Measurements from ENCODE around the gene C10orf90. TPM values are rescaled to one million over a fixed set of nuclear protein-coding genes. Genes with fewer than 3 reads are reported as not detected.

Gene C10orf90
- polyA plus RNA-seq, 4 donors: not detected

GRCh38 chr10:126684171-126684745 lies 13.8 kb upstream of the C10orf90 start:
- Histone ChIP-seq H3K27me3 (ENCODE audit: control insufficient read depth in 3 of 3, insufficient read depth in 3 of 3, low read length in 3 of 3) (no peaks in the 10 kb centered on the region), H3K27ac (ENCODE audit: low read depth in 1 of 3, low read length in 2 of 3) (no peak overlapping the region), H3K4me3 (ENCODE audit: low read depth in 1 of 3, low read length in 3 of 3) (no peak overlapping the region), H3K9me3 (ENCODE audit: control insufficient read depth in 2 of 2, insufficient read depth in 1 of 2, low read depth in 1 of 2, low read length in 1 of 2) (no peaks in the 10 kb centered on the region), H3K4me1 (ENCODE audit: control insufficient read depth in 3 of 3, insufficient read depth in 2 of 3, low read depth in 1 of 3, low read length in 2 of 3) (no peaks in the 10 kb centered on the region), H3K36me3 (ENCODE audit: control insufficient read depth in 3 of 3, insufficient read depth in 2 of 3, low read depth in 1 of 3, low read length in 3 of 3) (no peaks in the 10 kb centered on the region)
- no peak for DNase-seq
- no peak for FAIRE-seq
- 64 to 88% (median 81%) methylated on average over 3 of the region's 3 CpGs for WGBS, 3 donors

GRCh38 chr10:126683466-126683865 lies 13.0 kb upstream of the C10orf90 start:
- Histone ChIP-seq H3K4me1 (ENCODE audit: control insufficient read depth in 3 of 3, insufficient read depth in 2 of 3, low read depth in 1 of 3, low read length in 2 of 3) (no peaks in the 10 kb centered on the region), H3K27ac (ENCODE audit: low read depth in 1 of 3, low read length in 2 of 3) (no peak overlapping the region), H3K36me3 (ENCODE audit: control insufficient read depth in 3 of 3, insufficient read depth in 2 of 3, low read depth in 1 of 3, low read length in 3 of 3) (no peaks in the 10 kb centered on the region), H3K9me3 (ENCODE audit: control insufficient read depth in 2 of 2, insufficient read depth in 1 of 2, low read depth in 1 of 2, low read length in 1 of 2) (no peaks in the 10 kb centered on the region), H3K27me3 (ENCODE audit: control insufficient read depth in 3 of 3, insufficient read depth in 3 of 3, low read length in 3 of 3) (no peaks in the 10 kb centered on the region), H3K4me3 (ENCODE audit: low read depth in 1 of 3, low read length in 3 of 3) (no peak overlapping the region)
- FAIRE-seq: no peak
- WGBS, 3 donors: 50 to 69% (median 68%) methylated on average over 1 of the region's 1 CpG
- no peak for DNase-seq

- no peaks in the 10 kb centered on the region for H3K9me3 ChIP-seq (ENCODE audit: control insufficient read depth in 2 of 2, insufficient read depth in 1 of 2, low read depth in 1 of 2, low read length in 1 of 2)
- WGBS, 3 donors: 91 to 92% (median 92%) methylated on average over 7 of the region's 7 CpGs
- FAIRE-seq (no peak), DNase-seq (no peak)
- no peak overlapping the region for H3K4me3 ChIP-seq (ENCODE audit: low read depth in 1 of 3, low read length in 3 of 3)
- H3K4me1 ChIP-seq (ENCODE audit: control insufficient read depth in 3 of 3, insufficient read depth in 2 of 3, low read depth in 1 of 3, low read length in 2 of 3): no peaks in the 10 kb centered on the region
- no peak overlapping the region for H3K27ac ChIP-seq (ENCODE audit: low read depth in 1 of 3, low read length in 2 of 3)
- no peaks in the 10 kb centered on the region for H3K27me3 ChIP-seq (ENCODE audit: control insufficient read depth in 3 of 3, insufficient read depth in 3 of 3, low read length in 3 of 3)
- H3K36me3 ChIP-seq (ENCODE audit: control insufficient read depth in 3 of 3, insufficient read depth in 2 of 3, low read depth in 1 of 3, low read length in 3 of 3): no peaks in the 10 kb centered on the region
Measured at GRCh38 chr10:126675656-126676438, 5.4 kb upstream of the C10orf90 start.

- H3K4me1 ChIP-seq (ENCODE audit: control insufficient read depth in 3 of 3, insufficient read depth in 2 of 3, low read depth in 1 of 3, low read length in 2 of 3): no peaks in the 10 kb centered on the region
- H3K4me3 ChIP-seq (ENCODE audit: low read depth in 1 of 3, low read length in 3 of 3): no peak overlapping the region
- DNase-seq: no peak
- no peaks in the 10 kb centered on the region for H3K9me3 ChIP-seq (ENCODE audit: control insufficient read depth in 2 of 2, insufficient read depth in 1 of 2, low read depth in 1 of 2, low read length in 1 of 2)
- no peak overlapping the region for H3K27ac ChIP-seq (ENCODE audit: low read depth in 1 of 3, low read length in 2 of 3)
- 70 to 81% (median 77%) methylated on average over 6 of the region's 6 CpGs for WGBS, 3 donors
- no peaks in the 10 kb centered on the region for H3K27me3 ChIP-seq (ENCODE audit: control insufficient read depth in 3 of 3, insufficient read depth in 3 of 3, low read length in 3 of 3)
- no peaks in the 10 kb centered on the region for H3K36me3 ChIP-seq (ENCODE audit: control insufficient read depth in 3 of 3, insufficient read depth in 2 of 3, low read depth in 1 of 3, low read length in 3 of 3)
- no peak for FAIRE-seq
Measured at GRCh38 chr10:126674741-126675515, 4.4 kb upstream of the C10orf90 start.

GRCh38 chr10:126673565-126673964 lies 3.1 kb upstream of the C10orf90 start:
- 76 to 88% (median 76%) methylated on average over 3 of the region's 3 CpGs for WGBS, 3 donors
- no peaks in the 10 kb centered on the region for H3K36me3 ChIP-seq (ENCODE audit: control insufficient read depth in 3 of 3, insufficient read depth in 2 of 3, low read depth in 1 of 3, low read length in 3 of 3)
- H3K4me3 ChIP-seq (ENCODE audit: low read depth in 1 of 3, low read length in 3 of 3): no peak overlapping the region
- no peak overlapping the region for H3K27ac ChIP-seq (ENCODE audit: low read depth in 1 of 3, low read length in 2 of 3)
- no peaks in the 10 kb centered on the region for H3K4me1 ChIP-seq (ENCODE audit: control insufficient read depth in 3 of 3, insufficient read depth in 2 of 3, low read depth in 1 of 3, low read length in 2 of 3)
- no peaks in the 10 kb centered on the region for H3K27me3 ChIP-seq (ENCODE audit: control insufficient read depth in 3 of 3, insufficient read depth in 3 of 3, low read length in 3 of 3)
- DNase-seq: no peak
- no peak for FAIRE-seq
- no peaks in the 10 kb centered on the region for H3K9me3 ChIP-seq (ENCODE audit: control insufficient read depth in 2 of 2, insufficient read depth in 1 of 2, low read depth in 1 of 2, low read length in 1 of 2)

GRCh38 chr10:126671402-126671975 lies 996 bp upstream of the C10orf90 start:
- DNase-seq: no peak
- Histone ChIP-seq H3K27ac (ENCODE audit: low read depth in 1 of 3, low read length in 2 of 3) (no peak overlapping the region), H3K4me3 (ENCODE audit: low read depth in 1 of 3, low read length in 3 of 3) (no peak overlapping the region), H3K4me1 (ENCODE audit: control insufficient read depth in 3 of 3, insufficient read depth in 2 of 3, low read depth in 1 of 3, low read length in 2 of 3) (no peaks in the 10 kb centered on the region), H3K9me3 (ENCODE audit: control insufficient read depth in 2 of 2, insufficient read depth in 1 of 2, low read depth in 1 of 2, low read length in 1 of 2) (no peaks in the 10 kb centered on the region), H3K36me3 (ENCODE audit: control insufficient read depth in 3 of 3, insufficient read depth in 2 of 3, low read depth in 1 of 3, low read length in 3 of 3) (no peaks in the 10 kb centered on the region), H3K27me3 (ENCODE audit: control insufficient read depth in 3 of 3, insufficient read depth in 3 of 3, low read length in 3 of 3) (no peaks in the 10 kb centered on the region)
- FAIRE-seq: no peak
- WGBS, 3 donors: 47 to 53% (median 51%) methylated on average over 3 of the region's 3 CpGs

GRCh38 chr10:126670895-126671261 lies 385 bp upstream of the C10orf90 start:
- no peaks in the 10 kb centered on the region for H3K9me3 ChIP-seq (ENCODE audit: control insufficient read depth in 2 of 2, insufficient read depth in 1 of 2, low read depth in 1 of 2, low read length in 1 of 2)
- WGBS, 3 donors: 55 to 65% (median 58%) methylated on average over 7 of the region's 7 CpGs
- no peaks in the 10 kb centered on the region for H3K4me1 ChIP-seq (ENCODE audit: control insufficient read depth in 3 of 3, insufficient read depth in 2 of 3, low read depth in 1 of 3, low read length in 2 of 3)
- no peak for FAIRE-seq
- H3K36me3 ChIP-seq (ENCODE audit: control insufficient read depth in 3 of 3, insufficient read depth in 2 of 3, low read depth in 1 of 3, low read length in 3 of 3): no peaks in the 10 kb centered on the region
- DNase-seq: no peak
- H3K4me3 ChIP-seq (ENCODE audit: low read depth in 1 of 3, low read length in 3 of 3): no peak overlapping the region
- H3K27me3 ChIP-seq (ENCODE audit: control insufficient read depth in 3 of 3, insufficient read depth in 3 of 3, low read length in 3 of 3): no peaks in the 10 kb centered on the region
- no peak overlapping the region for H3K27ac ChIP-seq (ENCODE audit: low read depth in 1 of 3, low read length in 2 of 3)

- Histone ChIP-seq H3K4me1 (ENCODE audit: control insufficient read depth in 3 of 3, insufficient read depth in 2 of 3, low read depth in 1 of 3, low read length in 2 of 3) (no peaks in the 10 kb centered on the region), H3K27ac (ENCODE audit: low read depth in 1 of 3, low read length in 2 of 3) (no peak overlapping the region), H3K9me3 (ENCODE audit: control insufficient read depth in 2 of 2, insufficient read depth in 1 of 2, low read depth in 1 of 2, low read length in 1 of 2) (no peaks in the 10 kb centered on the region), H3K27me3 (ENCODE audit: control insufficient read depth in 3 of 3, insufficient read depth in 3 of 3, low read length in 3 of 3) (no peaks in the 10 kb centered on the region), H3K36me3 (ENCODE audit: control insufficient read depth in 3 of 3, insufficient read depth in 2 of 3, low read depth in 1 of 3, low read length in 3 of 3) (no peaks in the 10 kb centered on the region), H3K4me3 (ENCODE audit: low read depth in 1 of 3, low read length in 3 of 3) (no peak overlapping the region)
- FAIRE-seq: no peak
- 34 to 57% (median 50%) methylated on average over 3 of the region's 3 CpGs for WGBS, 3 donors
- no peak for DNase-seq
Measured at GRCh38 chr10:126669168-126669567, 1.3 kb downstream of the C10orf90 start.
